T-cell (primary cell): ENCODE measurements around the gene MRPS15. TPM values are rescaled to one million over a fixed set of nuclear protein-coding genes. Genes with fewer than 3 reads are reported as not detected.

ENCODE experiments used
- ATAC-seq, 4 experiments: fragments of 200-7000 bp in 3 of 4; fragments of 150-1000 bp in 1 of 4; cut with Tn5 transposase; replicated peaks in 1 of 4; 1 replicate in 3 of 4; 2 replicates in 1 of 4; pipeline ENCODE4 v1.10.0; 2021; ENCODE audit warnings: moderate library complexity in 3 of 4, mild to moderate bottlenecking in 2 of 4, moderate number of reproducible peaks in 1 of 4
- CTCF ChIA-PET, 2 donors: fragments of 300-600 bp; sonication (Branson Sonifier 250); formaldehyde crosslinking; loops; one replicate each; lab custom pipeline; 2022; ENCODE audit warnings: antibody characterized with exemption in 2 of 2; lab: Charles Lee
- POLR2A ChIA-PET, 2 donors: fragments of 300-600 bp; sonication (Branson Sonifier 250); formaldehyde crosslinking; loops; one replicate each; lab custom pipeline; 2022; ENCODE audit warnings: antibody characterized with exemption in 2 of 2; lab: Charles Lee
- DNase-seq, 35 experiments: peaks; one replicate each; pipeline versions ENCODE4 v3.0.0 to v3.0.0-alpha.2; 2013 to 2023
- H3K27ac ChIP-seq: one replicate; pipeline ENCODE4 v1.5.1; 2013; ENCODE audit warnings: low read length
- H3K27me3 ChIP-seq, 2 experiments: replicated peaks in 1 of 2; 1 replicate in 1 of 2; 2 replicates in 1 of 2; pipeline versions ENCODE4 v1.6.1 to v1.7.0; 2013; ENCODE audit warnings: low read length in 1 of 2, mixed read lengths in 1 of 2; ENCODE audit not compliant: control insufficient read depth in 2 of 2, insufficient read depth in 2 of 2; ENCODE audit errors: extremely low read depth in 1 of 2
- H3K36me3 ChIP-seq, 2 donors: 1 replicate in 1 of 2; 2 replicates in 1 of 2; pipeline versions ENCODE4 v1.6.1 to v1.7.0; 2013; ENCODE audit warnings: low read length in 1 of 2; ENCODE audit not compliant: control insufficient read depth in 2 of 2, insufficient read depth in 1 of 2; ENCODE audit errors: extremely low read depth in 1 of 2
- H3K4me1 ChIP-seq, 2 experiments: 1 replicate in 1 of 2; 2 replicates in 1 of 2; pipeline versions ENCODE4 v1.6.1 to v1.7.0; 2013; ENCODE audit warnings: low read length in 2 of 2, mixed read lengths in 1 of 2; ENCODE audit not compliant: insufficient read depth in 2 of 2, control insufficient read depth in 1 of 2; ENCODE audit errors: extremely low read depth in 1 of 2
- H3K4me3 ChIP-seq, 2 donors: 1 replicate in 1 of 2; 2 replicates in 1 of 2; pipeline versions ENCODE4 v1.5.1 to v1.7.0; 2013; ENCODE audit warnings: mild to moderate bottlenecking in 2 of 2, low read length in 1 of 2, moderate library complexity in 1 of 2; ENCODE audit not compliant: control insufficient read depth in 1 of 2; ENCODE audit errors: extremely low read depth in 1 of 2
- H3K9me3 ChIP-seq: 2 replicates; pipeline ENCODE4 v1.7.0; 2013
- H3K27ac Mint-ChIP-seq, 2 donors: one replicate each; pipeline ENCODE4 v1.8.0; 2020 to 2021; ENCODE audit warnings: mild to moderate bottlenecking in 2 of 2, mixed read lengths in 2 of 2
- H3K27me3 Mint-ChIP-seq, 2 donors: one replicate each; pipeline ENCODE4 v1.8.0; 2021 to 2022; ENCODE audit warnings: mixed read lengths in 2 of 2
- H3K36me3 Mint-ChIP-seq: one replicate; pipeline ENCODE4 v1.8.0; 2021; ENCODE audit warnings: mixed read lengths
- H3K4me1 Mint-ChIP-seq, 3 donors: one replicate each; pipeline ENCODE4 v1.8.0; 2020 to 2022; ENCODE audit warnings: mixed read lengths in 3 of 3, mild to moderate bottlenecking in 1 of 3
- H3K4me3 Mint-ChIP-seq, 3 donors: one replicate each; pipeline ENCODE4 v1.8.0; 2020 to 2022; ENCODE audit warnings: mild to moderate bottlenecking in 3 of 3, mixed read lengths in 3 of 3, moderate library complexity in 3 of 3
- H3K9me3 Mint-ChIP-seq, 3 donors: one replicate each; pipeline ENCODE4 v1.8.0; 2020 to 2022; ENCODE audit warnings: mixed read lengths in 3 of 3
- WGBS: methylation state at CpG from one replicate; pipeline ENCODE4 v1.1.5; 2013; ENCODE audit warnings: missing lambda C conversion rate; ENCODE audit not compliant: insufficient coverage; 5-methylcytosine and 5-hydroxymethylcytosine counted together
- total RNA-seq, 35 experiments: library from RNA in 6 of 35; stranded (reverse) in 6 of 35; fragments of 120-200 nt in 1 of 35; gene quantifications; one replicate each; pipeline versions ENCODE4 v1.2.1 to v1.2.4 and lab custom pipeline; 2013 to 2026

Gene MRPS15
- total RNA-seq, 5 donors from 2014 or later (not counting 1 experiment from before 2014, with no cell fraction given), result 25.7 to 37.3 (median 34.9) TPM

DNA sequence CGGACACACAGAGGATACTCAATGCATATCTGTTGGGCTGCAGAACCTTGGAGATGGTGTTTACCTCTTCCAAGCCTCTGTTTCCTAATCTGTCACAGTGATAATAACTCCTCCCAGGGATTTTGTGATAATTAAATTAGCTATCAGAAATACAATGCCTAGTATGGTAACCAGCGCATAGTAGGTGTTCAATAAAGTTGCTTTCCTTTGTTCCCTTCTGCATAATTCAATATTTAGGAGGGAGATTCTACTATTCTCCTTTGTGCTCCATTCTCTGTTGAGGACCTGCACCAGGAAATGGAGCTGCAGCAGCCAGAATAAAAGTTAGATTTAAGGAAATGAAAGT, 21.9 kb upstream of the MRPS15 start:
- H3K36me3 ChIP-seq, result no peaks in the 10 kb centered on the region
- H3K36me3 Mint-ChIP-seq, result no peaks in the 10 kb centered on the region
- no peak overlapping the region for H3K4me3 Mint-ChIP-seq
- ATAC-seq (no peak), DNase-seq (no peak)
- H3K27me3 Mint-ChIP-seq, result peaks cover 0 to 6% of the 10 kb centered on the region in 2 donors
- POLR2A ChIA-PET, result no interaction called here
- no peak overlapping the region for H3K27ac Mint-ChIP-seq
- peaks cover 0 to 20% of the 10 kb centered on the region in 2 experiments for H3K27me3 ChIP-seq
- H3K9me3 ChIP-seq, result no peaks in the 10 kb centered on the region
- H3K9me3 Mint-ChIP-seq, result no peaks in the 10 kb centered on the region
- H3K4me3 ChIP-seq, result no peak overlapping the region
- WGBS, result no CpG with 5 or more reads among the region's 2 CpGs
- H3K4me1 ChIP-seq, result peaks cover 4 to 11% of the 10 kb centered on the region in 2 experiments
- H3K4me1 Mint-ChIP-seq, result peaks cover 9 to 12% (median 10%) of the 10 kb centered on the region in 3 donors
- no peak overlapping the region for H3K27ac ChIP-seq
- CTCF ChIA-PET, result no interaction called here

DNA sequence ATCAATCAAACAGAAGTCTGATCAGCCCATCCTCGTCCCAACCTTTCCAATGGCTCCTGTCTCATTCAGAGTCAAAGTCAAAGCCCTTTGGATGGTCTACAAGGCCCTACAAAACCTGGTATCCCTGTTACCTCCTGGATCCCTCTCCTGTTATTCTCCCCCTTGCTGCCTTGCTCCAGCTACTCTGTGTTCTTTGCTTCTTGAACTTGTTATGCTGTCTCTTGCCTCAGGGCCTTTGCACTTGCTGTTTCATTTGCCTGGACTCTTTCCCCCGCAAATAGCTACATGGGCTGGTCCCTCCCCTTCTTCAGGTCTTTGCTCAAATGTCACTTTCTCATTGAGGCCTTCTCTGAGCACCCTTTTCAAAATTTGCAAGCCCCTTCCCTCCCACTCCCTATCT, 19.9 kb upstream of the MRPS15 start:
- Histone ChIP-seq H3K9me3 (no peaks in the 10 kb centered on the region), H3K4me3 (no peak overlapping the region), H3K36me3 (no peaks in the 10 kb centered on the region), H3K4me1 (peaks cover 4 to 11% of the 10 kb centered on the region in 2 experiments), H3K27ac (no peak overlapping the region), H3K27me3 (peaks cover 0 to 24% of the 10 kb centered on the region in 2 experiments)
- no peak overlapping the region for H3K27ac Mint-ChIP-seq
- peaks cover 9 to 12% (median 10%) of the 10 kb centered on the region in 3 donors for H3K4me1 Mint-ChIP-seq
- no peaks in the 10 kb centered on the region for H3K36me3 Mint-ChIP-seq
- CTCF ChIA-PET, result no interaction called here
- no peaks in the 10 kb centered on the region for H3K9me3 Mint-ChIP-seq
- no peak for DNase-seq
- H3K4me3 Mint-ChIP-seq, result no peak overlapping the region
- 81% methylated on average over 2 of the region's 2 CpGs for whole genome bisulfite sequencing
- ATAC-seq, result no peak
- H3K27me3 Mint-ChIP-seq, result peaks cover 0 to 6% of the 10 kb centered on the region in 2 donors
- POLR2A ChIA-PET, result no interaction called here

DNA sequence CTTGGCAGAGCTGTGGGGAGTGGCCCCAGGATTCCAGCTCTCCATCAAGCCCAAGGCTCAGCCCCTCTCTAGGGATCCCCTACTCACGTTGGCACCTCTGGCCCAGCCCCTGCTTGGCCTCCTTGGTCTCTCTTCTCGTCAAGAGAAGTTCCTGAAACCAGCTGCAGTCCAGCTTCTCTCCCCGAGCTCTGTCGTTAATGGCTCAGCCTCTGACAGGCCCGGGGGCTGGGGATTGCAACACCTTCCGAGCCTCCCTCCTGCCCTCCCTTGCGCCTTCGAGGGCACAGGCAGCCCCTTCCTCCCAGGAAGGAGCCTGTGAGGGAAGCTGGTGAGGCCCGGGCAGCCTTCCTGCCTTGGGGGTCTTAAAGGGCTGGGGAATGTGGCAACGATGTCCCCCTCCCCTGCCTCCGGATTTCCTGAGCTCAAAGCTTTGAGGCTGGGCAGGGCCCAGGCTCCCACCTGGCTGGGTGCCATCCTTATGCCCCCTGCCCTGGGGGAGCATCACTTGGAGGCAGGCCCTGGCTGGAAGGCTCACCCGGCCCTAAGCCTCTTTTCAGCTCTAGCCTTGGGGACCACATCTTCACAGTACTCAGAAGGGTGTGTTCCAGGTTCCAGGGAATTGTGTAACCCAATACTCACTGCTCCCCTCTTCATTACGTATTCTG, 18.7 kb upstream of the MRPS15 start, which contains the start of gene CSF3R:
Gene CSF3R, minus strand, starts transcription at position 190 of the 665 bp plus-strand sequence. CDS start 3,417 bp downstream, outside the sequence.
- Mint-ChIP-seq H3K27me3 (peaks cover 0 to 6% of the 10 kb centered on the region in 2 donors), H3K4me3 (peak within 1 kb of the TSS; percentile 47 to 57 (median 55)), H3K4me1 (peaks cover 9 to 12% (median 10%) of the 10 kb centered on the region in 3 donors), H3K27ac (peak within 1 kb of the TSS in 1 of 2 donors; percentile 80), H3K9me3 (no peaks in the 10 kb centered on the region), H3K36me3 (no peaks in the 10 kb centered on the region)
- ChIA-PET POLR2A (no interaction called here), CTCF (no interaction called here)
- no peaks in the 10 kb centered on the region for H3K9me3 ChIP-seq
- DNase-seq (no peak), ATAC-seq (no peak)
- peak within 1 kb of the TSS in 1 of 2 donors; percentile 25 for H3K4me3 ChIP-seq
- H3K36me3 ChIP-seq, result no peaks in the 10 kb centered on the region
- H3K27me3 ChIP-seq, result peaks cover 0 to 19% of the 10 kb centered on the region in 2 experiments
- 34% methylated on average over 5 of the region's 13 CpGs for WGBS
- H3K4me1 ChIP-seq, result peaks cover 4 to 11% of the 10 kb centered on the region in 2 experiments
- H3K27ac ChIP-seq, result no peak within 1 kb of the TSS

DNA sequence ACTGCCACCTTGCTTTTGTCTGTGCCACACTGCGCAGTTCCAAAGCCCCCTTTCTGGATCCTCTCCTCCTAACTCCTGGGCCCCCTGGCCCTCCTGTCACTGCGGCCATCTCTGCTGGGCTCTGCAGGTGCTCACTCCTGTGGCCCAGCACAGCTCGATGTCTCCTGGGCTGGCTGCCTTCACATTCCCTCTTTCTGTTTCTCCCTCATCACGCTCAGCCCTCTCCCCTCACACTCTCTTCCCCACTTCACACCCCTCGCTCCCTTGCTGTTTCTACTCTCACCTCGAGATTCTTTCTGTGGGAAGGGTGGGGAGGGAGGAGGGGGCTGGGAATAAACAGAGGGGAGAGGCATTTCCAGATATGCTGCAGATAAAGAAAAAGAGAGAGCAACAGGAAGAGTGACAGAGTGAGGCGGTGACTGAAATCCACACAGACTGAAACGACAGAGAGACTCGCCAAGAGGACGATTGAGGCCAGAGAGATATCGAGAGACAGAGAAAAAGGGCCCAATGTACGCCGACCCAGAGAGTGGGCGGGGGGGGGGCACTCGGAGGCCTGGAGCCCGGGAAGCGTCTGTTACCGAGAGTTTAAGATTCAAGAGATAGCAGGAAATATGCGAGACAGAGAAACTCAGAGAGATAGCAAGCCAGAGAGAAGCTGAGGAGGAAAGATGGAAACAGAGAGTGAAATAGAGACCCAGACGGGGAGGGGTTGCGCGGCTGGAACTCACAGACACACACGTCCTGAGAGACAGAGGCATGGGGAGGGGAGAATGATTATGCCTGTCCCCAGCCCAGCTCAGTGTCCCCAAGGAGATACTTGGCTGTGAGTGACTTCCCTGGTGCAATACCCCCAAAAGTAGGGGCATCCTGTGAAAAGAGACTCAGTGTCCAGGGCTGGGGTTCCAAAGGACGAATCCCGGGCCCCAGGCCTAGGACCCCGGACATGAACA, 17.9 kb upstream of the MRPS15 start:
- ChIA-PET CTCF (no interaction called here), POLR2A (interaction anchor here in 1 of 2 donors (0.5 kb wide), 1 partner anchor 1299 kb away, joined by 3 read pairs; no protein-coding TSS in a partner anchor)
- H3K9me3 Mint-ChIP-seq, result no peaks in the 10 kb centered on the region
- H3K4me1 Mint-ChIP-seq, result peaks cover 9 to 12% (median 10%) of the 10 kb centered on the region in 3 donors
- no peaks in the 10 kb centered on the region for H3K36me3 ChIP-seq
- ATAC-seq (peak in 3 of 4 experiments; percentile 32 to 48 (median 41)), DNase-seq (no peak)
- H3K4me1 ChIP-seq, result peaks cover 4 to 11% of the 10 kb centered on the region in 2 experiments
- 24% methylated on average over 22 of the region's 26 CpGs for WGBS
- H3K4me3 Mint-ChIP-seq, result peak overlapping the region; percentile 47 to 57 (median 55)
- no peaks in the 10 kb centered on the region for H3K9me3 ChIP-seq
- H3K27me3 ChIP-seq, result peaks cover 0 to 12% of the 10 kb centered on the region in 2 experiments
- H3K36me3 Mint-ChIP-seq, result no peaks in the 10 kb centered on the region
- H3K27ac ChIP-seq, result no peak overlapping the region
- peaks cover 0 to 6% of the 10 kb centered on the region in 2 donors for H3K27me3 Mint-ChIP-seq
- peak overlapping the region in 1 of 2 donors; percentile 80 for H3K27ac Mint-ChIP-seq
- peak overlapping the region in 1 of 2 donors; percentile 25 for H3K4me3 ChIP-seq

DNA sequence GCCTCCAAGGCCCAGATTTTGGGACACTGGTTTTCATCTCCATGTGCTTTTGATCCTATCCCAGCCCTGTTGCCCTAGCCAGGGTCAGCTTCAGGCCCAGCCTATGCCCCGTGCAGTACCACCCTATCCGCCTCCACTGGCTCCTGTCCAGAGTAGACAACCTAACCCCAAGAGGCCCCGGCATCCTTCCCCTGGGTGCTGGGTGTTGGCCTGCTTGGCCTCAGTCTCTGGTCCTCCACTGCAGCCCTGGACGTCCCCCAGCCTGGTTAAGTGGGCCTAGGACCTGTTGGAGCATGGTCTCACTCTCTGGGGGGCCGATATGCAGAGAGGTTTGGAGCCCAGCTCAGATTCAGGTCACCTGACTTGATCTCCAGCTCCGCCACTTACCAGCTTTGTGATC, 16.9 kb upstream of the MRPS15 start:
- peaks cover 4 to 11% of the 10 kb centered on the region in 2 experiments for H3K4me1 ChIP-seq
- Mint-ChIP-seq H3K27me3 (peaks cover 0 to 6% of the 10 kb centered on the region in 2 donors), H3K27ac (no peak overlapping the region), H3K4me1 (peaks cover 9 to 12% (median 10%) of the 10 kb centered on the region in 3 donors), H3K36me3 (no peaks in the 10 kb centered on the region), H3K4me3 (no peak overlapping the region), H3K9me3 (no peaks in the 10 kb centered on the region)
- no peaks in the 10 kb centered on the region for H3K36me3 ChIP-seq
- 70% methylated on average over 5 of the region's 6 CpGs for WGBS
- H3K4me3 ChIP-seq, result no peak overlapping the region
- H3K27me3 ChIP-seq, result peaks cover 0 to 12% of the 10 kb centered on the region in 2 experiments
- DNase-seq (no peak), ATAC-seq (no peak)
- H3K27ac ChIP-seq, result no peak overlapping the region
- ChIA-PET CTCF (no interaction called here), POLR2A (no interaction called here)
- no peaks in the 10 kb centered on the region for H3K9me3 ChIP-seq

DNA sequence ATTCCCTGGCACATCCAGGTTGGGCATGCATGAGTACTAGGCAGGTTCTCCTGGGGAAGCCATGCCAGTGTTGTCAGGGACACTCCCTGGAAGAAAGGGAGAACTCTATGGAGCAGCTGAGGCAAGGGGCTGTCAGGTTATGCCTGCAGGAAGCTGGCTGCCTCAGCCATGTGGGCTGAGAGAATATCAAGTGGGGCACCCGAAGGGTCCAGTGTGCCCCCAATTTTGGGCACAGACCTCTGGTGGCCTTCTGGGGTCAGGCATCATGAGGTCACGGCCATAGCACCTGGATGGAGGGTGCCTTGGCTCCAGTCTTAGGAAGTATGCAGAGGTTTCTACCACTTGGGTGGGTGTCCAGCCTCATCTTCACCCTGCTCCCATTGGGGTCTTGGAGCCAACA, 16.0 kb upstream of the MRPS15 start:
- Mint-ChIP-seq H3K27me3 (peaks cover 0 to 3% of the 10 kb centered on the region in 2 donors), H3K36me3 (no peaks in the 10 kb centered on the region), H3K4me3 (no peak overlapping the region), H3K27ac (no peak overlapping the region), H3K9me3 (no peaks in the 10 kb centered on the region), H3K4me1 (peaks cover 8 to 12% (median 10%) of the 10 kb centered on the region in 3 donors)
- Histone ChIP-seq H3K27me3 (peaks cover 0 to 12% of the 10 kb centered on the region in 2 experiments), H3K4me1 (peaks cover 4 to 11% of the 10 kb centered on the region in 2 experiments), H3K27ac (no peak overlapping the region), H3K9me3 (no peaks in the 10 kb centered on the region), H3K4me3 (no peak overlapping the region), H3K36me3 (no peaks in the 10 kb centered on the region)
- POLR2A ChIA-PET, result no interaction called here
- no peak for ATAC-seq
- 83% methylated on average over 2 of the region's 2 CpGs for WGBS
- no peak for DNase-seq
- CTCF ChIA-PET, result no interaction called here
